GM19455 (cell line): ENCODE results near the gene SCN1B.
"Not testable (repeated sequence)": the region's sequence is repeated elsewhere in the genome, so short reads cannot be mapped to it uniquely, and the experiment has no call there.

Experiments
- ATAC-seq: cut with Tn5 transposase; IDR thresholded peaks from one replicate; pipeline ENCODE4 v1.9.1; 2021; ENCODE audit not compliant: unreplicated experiment

The SCN1B gene

GRCh38 chr19:35000647-35001501, 29.4 kb upstream of the SCN1B start:
- ATAC-seq = peak; percentile 31

- ATAC-seq = no peak
These were observed 28.2 kb upstream of the SCN1B start for GRCh38 chr19:35002037-35002535.

GRCh38 chr19:35004517-35005255, 25.6 kb upstream of the SCN1B start:
- no peak for ATAC-seq

GRCh38 chr19:35005256-35005977, 24.9 kb upstream of the SCN1B start:
- no peak for ATAC-seq

- not testable (repeated sequence) for ATAC-seq
These were observed 24.3 kb upstream of the SCN1B start for GRCh38 chr19:35006007-35006341.

GRCh38 chr19:35006342-35006998, 23.8 kb upstream of the SCN1B start:
- no peak for ATAC-seq

- no peak for ATAC-seq
These were observed 23.3 kb upstream of the SCN1B start for GRCh38 chr19:35006999-35007365.

- not testable (repeated sequence) for ATAC-seq
These were observed 22.8 kb upstream of the SCN1B start for GRCh38 chr19:35007427-35007826.

GRCh38 chr19:35008891-35009341, 21.4 kb upstream of the SCN1B start:
- no peak for ATAC-seq

GRCh38 chr19:35009424-35010415, 20.6 kb upstream of the SCN1B start:
- no peak for ATAC-seq

GRCh38 chr19:35011091-35011689, 19.1 kb upstream of the SCN1B start:
- ATAC-seq = no peak

- no peak for ATAC-seq
These were observed 18.3 kb upstream of the SCN1B start for GRCh38 chr19:35011737-35012682.

- ATAC-seq = no peak
These were observed 17.0 kb upstream of the SCN1B start for GRCh38 chr19:35013041-35013819.

GRCh38 chr19:35013820-35014754, 16.2 kb upstream of the SCN1B start:
- ATAC-seq = no peak

GRCh38 chr19:35014774-35015173, 15.5 kb upstream of the SCN1B start:
- not testable (repeated sequence) for ATAC-seq

- no peak for ATAC-seq
These were observed 14.9 kb upstream of the SCN1B start for GRCh38 chr19:35015270-35015953.
